Tibial nerve (tissue), 4 donors: Measurements from ENCODE around the gene PHF12. TPM values are rescaled to one million over a fixed set of nuclear protein-coding genes. Genes with fewer than 3 reads are reported as not detected.
"Not testable (repeated sequence)": the region's sequence is repeated elsewhere in the genome, so short reads cannot be mapped to it uniquely, and the experiment has no call there.

Experiments
- DNase-seq, 2 donors: peaks; one replicate each; pipeline ENCODE4 v3.0.0-alpha.2; 2019; ENCODE audit warnings: low spot score in 2 of 2
- H3K27ac ChIP-seq, 4 donors: fragments of 200-600 bp; sonication (generic) in 3 of 4; one replicate each; pipeline ENCODE4 v1.5.1; 2017 to 2019; ENCODE audit warnings: mild to moderate bottlenecking in 1 of 4
- H3K27me3 ChIP-seq, 2 donors: fragments of 200-600 bp; sonication (generic) in 1 of 2; one replicate each; pipeline versions ENCODE4 v1.5.1 to v1.6.0; 2017 to 2019
- H3K36me3 ChIP-seq, 3 donors: fragments of 200-600 bp; sonication (generic); one replicate each; pipeline ENCODE4 v1.5.1; 2018 to 2019
- H3K4me1 ChIP-seq, 4 donors: fragments of 200-600 bp; sonication (generic) in 3 of 4; one replicate each; pipeline ENCODE4 v1.5.1; 2017 to 2019
- H3K4me3 ChIP-seq, 4 donors: fragments of 200-600 bp; sonication (generic) in 3 of 4; one replicate each; pipeline ENCODE4 v1.5.1; 2017 to 2019; ENCODE audit warnings: mild to moderate bottlenecking in 1 of 4, moderate library complexity in 1 of 4
- H3K9me3 ChIP-seq, 4 donors: fragments of 200-600 bp; sonication (generic) in 3 of 4; one replicate each; pipeline ENCODE4 v1.5.1; 2017 to 2019
- EP300 ChIP-seq, 2 donors: sonication (generic); formaldehyde crosslinking; IDR thresholded peaks; one replicate each; pipeline ENCODE4 v1.6.1; 2017; ENCODE audit warnings: antibody characterized with exemption in 2 of 2, mild to moderate bottlenecking in 1 of 2
- POLR2A ChIP-seq, 2 donors: fragments of 450-650 bp; IDR thresholded peaks; one replicate each; pipeline ENCODE4 v1.6.1; 2017; ENCODE audit warnings: antibody characterized with exemption in 2 of 2, mild to moderate bottlenecking in 2 of 2, moderate library complexity in 2 of 2
- WGBS, 2 donors: methylation state at CpG; one replicate each; pipeline ENCODE4 v1.1.5; 2018; 5-methylcytosine and 5-hydroxymethylcytosine counted together
- total RNA-seq, 4 donors: library from RNA; depleted of rRNA; stranded (reverse); fragments of >200 nt; gene quantifications; one replicate each; pipeline ENCODE4 v1.1.0, GENCODE V29; 2016
- TF ChIP-seq, protein P1 (sequence below), 5 experiments: fragments of 200-600 bp in 3 of 5; fragments of 450-650 bp in 2 of 5; sonication (generic) in 3 of 5; IDR thresholded peaks; one replicate each; pipeline ENCODE4 v1.5.1; 2016 to 2019; ENCODE audit warnings: antibody characterized with exemption in 5 of 5, mild to moderate bottlenecking in 3 of 5, moderate library complexity in 2 of 5

The PHF12 gene
- total RNA-seq, 4 donors from 2014 or later = 45.7 to 95.1 (median 49.6) TPM

DNA sequence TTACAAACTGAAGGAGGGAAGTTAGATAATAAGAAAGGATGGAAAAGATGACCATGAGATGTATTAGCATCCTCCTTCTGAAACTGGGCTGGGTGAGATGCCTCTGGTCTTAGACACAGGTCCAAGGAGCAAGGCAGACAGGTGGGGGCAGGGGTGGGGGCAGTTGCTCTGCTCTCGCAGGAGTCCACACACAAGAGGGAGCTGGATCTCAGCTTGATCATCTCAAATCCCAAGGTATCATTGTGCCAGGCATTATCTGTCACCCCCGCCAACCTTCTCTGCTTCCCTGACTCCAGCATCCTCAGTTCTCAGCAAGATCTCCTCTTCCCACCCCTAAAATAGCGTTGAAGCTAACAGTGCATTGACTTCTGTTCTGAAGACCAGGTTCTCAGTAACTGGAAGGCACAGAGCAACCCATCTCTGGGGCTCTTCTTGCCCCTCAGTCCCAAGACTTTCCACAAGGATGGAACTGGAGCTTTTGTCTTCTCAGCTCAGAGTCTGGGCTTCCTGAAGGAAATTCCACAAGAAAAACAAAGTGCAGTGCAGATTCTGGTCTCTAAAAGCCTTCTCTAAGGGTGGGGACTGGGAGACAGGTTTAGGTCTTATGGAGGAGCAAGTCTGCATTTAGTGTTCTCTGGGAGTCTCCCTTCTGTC, 55.4 kb downstream of the PHF12 start:
- Histone ChIP-seq H3K36me3 (peaks cover 0 to 16% (median 0%) of the 10 kb centered on the region in 3 donors), H3K27ac (peak overlapping the region; percentile 70 to 99 (median 93)), H3K27me3 (no peaks in the 10 kb centered on the region), H3K4me1 (peaks cover 0 to 69% (median 39%) of the 10 kb centered on the region in 4 donors), H3K4me3 (peak overlapping the region in 3 of 4 donors; percentile 66 to 98 (median 87)), H3K9me3 (no peaks in the 10 kb centered on the region)
- WGBS, 2 donors = 45 to 69% methylated on average over 3 of the region's 3 CpGs
- TF ChIP-seq POLR2A (IDR thresholded peaks at IDR 0.05) (no peak), EP300 (IDR thresholded peaks at IDR 0.05) (no peak)
- TF ChIP-seq, protein P1, sequence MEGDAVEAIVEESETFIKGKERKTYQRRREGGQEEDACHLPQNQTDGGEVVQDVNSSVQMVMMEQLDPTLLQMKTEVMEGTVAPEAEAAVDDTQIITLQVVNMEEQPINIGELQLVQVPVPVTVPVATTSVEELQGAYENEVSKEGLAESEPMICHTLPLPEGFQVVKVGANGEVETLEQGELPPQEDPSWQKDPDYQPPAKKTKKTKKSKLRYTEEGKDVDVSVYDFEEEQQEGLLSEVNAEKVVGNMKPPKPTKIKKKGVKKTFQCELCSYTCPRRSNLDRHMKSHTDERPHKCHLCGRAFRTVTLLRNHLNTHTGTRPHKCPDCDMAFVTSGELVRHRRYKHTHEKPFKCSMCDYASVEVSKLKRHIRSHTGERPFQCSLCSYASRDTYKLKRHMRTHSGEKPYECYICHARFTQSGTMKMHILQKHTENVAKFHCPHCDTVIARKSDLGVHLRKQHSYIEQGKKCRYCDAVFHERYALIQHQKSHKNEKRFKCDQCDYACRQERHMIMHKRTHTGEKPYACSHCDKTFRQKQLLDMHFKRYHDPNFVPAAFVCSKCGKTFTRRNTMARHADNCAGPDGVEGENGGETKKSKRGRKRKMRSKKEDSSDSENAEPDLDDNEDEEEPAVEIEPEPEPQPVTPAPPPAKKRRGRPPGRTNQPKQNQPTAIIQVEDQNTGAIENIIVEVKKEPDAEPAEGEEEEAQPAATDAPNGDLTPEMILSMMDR (IDR thresholded peaks at IDR 0.05) = no peak
- no peak for DNase-seq

DNA sequence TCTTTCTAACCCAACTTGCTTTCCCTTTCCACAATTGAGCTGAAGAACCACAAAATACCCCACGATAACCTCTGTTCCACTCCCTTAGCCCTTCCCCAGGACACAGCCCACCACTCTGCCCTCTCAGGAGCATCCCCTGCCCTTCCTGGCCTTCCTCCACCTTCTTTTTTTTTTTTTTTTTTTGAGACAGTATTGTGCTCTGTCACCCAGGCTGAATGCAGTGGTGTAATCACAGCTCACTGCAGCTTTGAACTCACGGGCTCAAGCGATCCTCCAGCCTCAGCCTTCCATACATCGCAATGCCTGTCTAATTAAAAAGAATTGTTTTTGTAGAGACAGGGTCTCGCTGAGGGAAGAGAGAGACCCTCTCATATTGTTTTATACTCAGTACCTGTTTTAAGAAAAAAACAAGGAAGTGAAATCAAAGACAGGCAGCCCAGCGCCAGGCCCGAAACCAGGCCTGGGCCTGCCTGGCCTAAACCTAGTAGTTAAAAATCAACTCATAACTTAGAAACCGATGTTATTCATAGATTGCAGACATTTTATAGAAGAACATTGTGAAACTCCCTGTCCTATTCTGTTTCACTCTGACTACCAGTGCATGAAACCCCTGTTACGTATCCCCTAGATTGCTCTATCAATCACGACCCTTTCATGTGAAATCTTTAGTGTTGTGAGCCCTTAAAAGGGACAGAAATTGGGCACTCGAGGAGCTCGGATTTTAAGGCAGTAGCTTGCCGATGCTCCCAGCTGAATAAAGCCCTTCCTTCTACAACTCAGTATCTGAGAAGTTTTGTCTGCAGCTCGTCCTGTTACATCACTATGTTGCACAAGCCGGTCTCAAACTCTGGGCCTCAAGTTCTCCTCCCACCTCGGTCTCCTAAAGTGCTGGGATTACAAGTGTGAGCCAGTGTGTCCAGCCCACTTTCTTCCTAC, 57.8 kb downstream of the PHF12 start:
- H3K27me3 ChIP-seq, H3K9me3 ChIP-seq, H3K4me3 ChIP-seq, DNase-seq: not testable (repeated sequence)
- Histone ChIP-seq H3K27ac (peak overlapping the region in 3 of 4 donors; percentile 60 to 70 (median 68)), H3K36me3 (peaks cover 0 to 19% (median 0%) of the 10 kb centered on the region in 3 donors), H3K4me1 (peaks cover 0 to 90% (median 49%) of the 10 kb centered on the region in 4 donors)
- WGBS, 2 donors = 76 to 84% methylated on average over 16 of the region's 16 CpGs

DNA sequence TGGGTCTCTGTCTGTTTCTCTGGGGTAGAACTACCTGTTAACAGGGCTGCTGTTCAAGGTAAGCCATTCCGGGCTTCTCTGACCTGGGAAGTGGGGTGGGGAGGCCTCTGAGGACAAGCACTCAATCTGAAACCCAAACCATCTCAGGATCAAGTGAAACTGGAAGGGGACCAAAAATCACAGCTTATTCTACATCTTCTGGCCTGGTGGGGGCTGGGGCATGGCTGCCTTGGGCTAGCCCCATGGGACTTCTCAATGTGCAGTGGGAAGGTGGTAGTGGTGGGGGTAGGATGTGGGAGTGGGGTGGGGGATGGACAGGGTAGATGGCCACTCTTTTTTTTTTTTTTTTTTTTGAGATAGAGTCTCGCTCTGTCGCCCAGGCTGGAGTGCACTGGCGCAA, 59.3 kb downstream of the PHF12 start:
- 88 to 89% methylated on average over 4 of the region's 4 CpGs for WGBS, 2 donors
- peaks cover 0 to 82% (median 41%) of the 10 kb centered on the region in 4 donors for H3K4me1 ChIP-seq

DNA sequence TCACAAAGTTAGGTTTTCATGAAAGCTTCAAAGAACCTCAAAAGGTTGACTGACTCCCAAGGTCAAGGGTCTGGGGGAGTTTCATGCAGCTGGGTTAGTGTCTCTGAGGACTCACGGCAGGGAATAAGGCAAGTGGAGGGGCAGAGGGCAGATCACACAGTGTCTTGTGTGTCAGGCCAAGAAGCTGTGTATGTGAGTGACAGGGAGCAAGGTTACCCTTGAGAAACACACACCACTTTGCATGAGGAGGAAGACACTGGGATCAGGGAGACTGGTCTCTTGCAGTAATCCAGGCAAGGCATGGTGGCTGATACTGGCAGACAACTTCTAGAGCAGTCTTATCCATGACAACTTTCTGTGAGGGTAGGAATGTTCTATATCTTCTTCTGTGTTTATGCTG, 60.1 kb downstream of the PHF12 start:
- no peak for DNase-seq
- no peak overlapping the region for H3K4me3 ChIP-seq
- no peaks in the 10 kb centered on the region for H3K27me3 ChIP-seq
- TF ChIP-seq EP300 (IDR thresholded peaks at IDR 0.05) (no peak), POLR2A (IDR thresholded peaks at IDR 0.05) (no peak)
- TF ChIP-seq, protein P1 (IDR thresholded peaks at IDR 0.05) = no peak
- H3K27ac ChIP-seq = peak overlapping the region in 1 of 4 donors; percentile 79
- H3K36me3 ChIP-seq = peaks cover 0 to 42% (median 7%) of the 10 kb centered on the region in 3 donors
- no peaks in the 10 kb centered on the region for H3K9me3 ChIP-seq
- 71 to 73% methylated on average over 1 of the region's 1 CpG for WGBS, 2 donors
- H3K4me1 ChIP-seq = peaks cover 0 to 76% (median 36%) of the 10 kb centered on the region in 4 donors

More for the DNA sequence above, 59.3 kb downstream of the PHF12 start:
- no peak for TF ChIP-seq POLR2A (IDR thresholded peaks at IDR 0.05)
- TF ChIP-seq, protein P1 (IDR thresholded peaks at IDR 0.05) = no peak
- TF ChIP-seq EP300 (IDR thresholded peaks at IDR 0.05) = no peak
- peaks cover 0 to 33% (median 0%) of the 10 kb centered on the region in 3 donors for H3K36me3 ChIP-seq
- H3K27ac ChIP-seq = peak overlapping the region in 2 of 4 donors; percentile 31 to 70
- no peak for DNase-seq
- no peak overlapping the region for H3K4me3 ChIP-seq
- no peaks in the 10 kb centered on the region for H3K9me3 ChIP-seq
- H3K27me3 ChIP-seq = no peaks in the 10 kb centered on the region

DNA sequence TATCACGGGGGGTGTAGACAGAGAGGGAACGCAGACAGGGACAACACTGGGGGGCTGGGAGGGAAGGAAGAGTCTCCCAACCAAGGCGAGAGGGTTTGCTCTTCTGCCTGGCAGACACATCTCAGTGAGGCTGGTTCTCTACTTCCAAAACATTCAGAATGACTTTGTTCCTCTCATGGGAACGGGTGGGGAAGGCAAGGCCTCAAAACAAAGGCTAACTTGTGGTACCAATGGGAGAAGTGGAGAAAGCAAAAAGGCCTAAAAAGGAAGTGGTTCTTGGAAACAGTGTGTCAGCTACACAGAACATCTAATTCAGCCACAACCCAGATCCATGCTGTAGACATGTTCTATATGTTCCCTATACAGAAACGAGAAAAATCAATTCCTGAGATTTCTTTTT, 61.3 kb downstream of the PHF12 start:
- peak overlapping the region in 2 of 4 donors; percentile 30 to 79 for H3K27ac ChIP-seq
- peaks cover 0 to 64% (median 30%) of the 10 kb centered on the region in 4 donors for H3K4me1 ChIP-seq
- TF ChIP-seq POLR2A (IDR thresholded peaks at IDR 0.05) = no peak
- TF ChIP-seq EP300 (IDR thresholded peaks at IDR 0.05) = peak in 1 of 2 donors; percentile 29
- no peaks in the 10 kb centered on the region for H3K9me3 ChIP-seq
- DNase-seq = no peak
- 42 to 51% methylated on average over 5 of the region's 5 CpGs for WGBS, 2 donors
- peaks cover 0 to 54% (median 7%) of the 10 kb centered on the region in 3 donors for H3K36me3 ChIP-seq
- H3K27me3 ChIP-seq = no peaks in the 10 kb centered on the region
- no peak overlapping the region for H3K4me3 ChIP-seq
